ENCODE measurements around the gene NMBR.
"Not testable (repeated sequence)": the region's sequence is repeated elsewhere in the genome, so short reads cannot be mapped to it uniquely, and the experiment has no call there.

NMBR gene

DNA sequence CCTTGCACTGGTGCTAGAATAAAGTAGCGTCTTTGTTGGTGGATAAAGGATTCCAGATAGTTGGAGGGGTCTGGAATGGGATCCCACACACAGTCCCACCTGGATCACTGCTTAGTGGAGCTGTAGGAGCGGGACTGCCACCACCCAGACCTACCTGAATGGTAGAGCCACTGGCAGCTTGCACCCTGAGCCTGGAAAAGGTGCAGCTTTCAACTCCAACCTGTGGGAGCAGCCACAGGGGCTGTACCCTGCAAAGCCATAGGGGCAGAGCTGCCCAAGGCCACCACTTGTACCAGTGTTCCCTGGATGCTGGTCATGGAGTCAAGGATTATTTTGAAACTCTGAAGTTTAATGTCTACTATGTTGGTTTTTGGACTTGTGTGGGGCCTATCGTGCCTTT lies 27.1 kb upstream of the NMBR start:
- TF ChIP-seq, protein P1, sequence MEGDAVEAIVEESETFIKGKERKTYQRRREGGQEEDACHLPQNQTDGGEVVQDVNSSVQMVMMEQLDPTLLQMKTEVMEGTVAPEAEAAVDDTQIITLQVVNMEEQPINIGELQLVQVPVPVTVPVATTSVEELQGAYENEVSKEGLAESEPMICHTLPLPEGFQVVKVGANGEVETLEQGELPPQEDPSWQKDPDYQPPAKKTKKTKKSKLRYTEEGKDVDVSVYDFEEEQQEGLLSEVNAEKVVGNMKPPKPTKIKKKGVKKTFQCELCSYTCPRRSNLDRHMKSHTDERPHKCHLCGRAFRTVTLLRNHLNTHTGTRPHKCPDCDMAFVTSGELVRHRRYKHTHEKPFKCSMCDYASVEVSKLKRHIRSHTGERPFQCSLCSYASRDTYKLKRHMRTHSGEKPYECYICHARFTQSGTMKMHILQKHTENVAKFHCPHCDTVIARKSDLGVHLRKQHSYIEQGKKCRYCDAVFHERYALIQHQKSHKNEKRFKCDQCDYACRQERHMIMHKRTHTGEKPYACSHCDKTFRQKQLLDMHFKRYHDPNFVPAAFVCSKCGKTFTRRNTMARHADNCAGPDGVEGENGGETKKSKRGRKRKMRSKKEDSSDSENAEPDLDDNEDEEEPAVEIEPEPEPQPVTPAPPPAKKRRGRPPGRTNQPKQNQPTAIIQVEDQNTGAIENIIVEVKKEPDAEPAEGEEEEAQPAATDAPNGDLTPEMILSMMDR (conservative IDR thresholded peaks at IDR 0.05; ENCODE audit: low read depth, low read length): no peak
- no peak for DNase-seq (ENCODE audit: low read depth)
- H3K4me3 ChIP-seq (ENCODE audit: low read length): no peak overlapping the region

DNA sequence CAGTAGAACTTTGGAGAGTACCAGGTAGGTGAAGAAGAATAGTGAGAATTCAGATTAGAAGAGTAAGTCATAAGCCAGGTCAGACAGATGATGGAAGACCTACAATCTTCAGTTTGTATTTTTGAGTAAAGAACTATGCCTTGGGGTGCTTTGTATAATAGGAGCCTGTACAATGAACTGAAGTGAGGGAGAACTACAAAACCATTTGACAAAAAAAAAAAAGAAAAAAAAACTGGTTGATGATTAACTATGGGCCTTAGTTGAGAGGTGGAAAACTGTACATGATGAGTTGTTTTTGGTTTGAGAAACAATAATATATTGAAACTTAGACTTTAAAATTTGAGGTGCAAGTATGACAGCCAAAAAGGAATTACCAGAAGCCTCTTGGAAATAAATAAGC lies 25.8 kb upstream of the NMBR start:
- no peak for DNase-seq (ENCODE audit: low read depth)
- TF ChIP-seq, protein P1 (conservative IDR thresholded peaks at IDR 0.05; ENCODE audit: low read depth, low read length): no peak
- no peak overlapping the region for H3K4me3 ChIP-seq (ENCODE audit: low read length)

DNA sequence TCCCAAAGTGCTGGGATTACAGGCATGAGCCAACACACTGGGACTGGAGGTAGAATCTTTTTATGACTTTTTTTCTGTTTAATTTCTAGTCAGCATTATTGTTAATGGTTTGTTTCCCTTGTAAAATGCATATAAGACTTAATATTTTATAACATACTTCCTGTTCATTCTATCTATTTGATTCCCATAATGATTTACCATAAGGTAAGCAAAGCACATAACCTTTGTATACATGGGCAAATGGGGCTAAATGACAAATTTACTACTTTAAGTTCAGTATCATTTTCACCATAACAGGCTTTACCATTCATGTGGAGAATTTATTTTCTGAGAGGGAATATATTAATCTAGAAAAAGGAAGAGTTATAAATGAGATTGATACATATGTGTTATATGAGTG lies 24.4 kb upstream of the NMBR start:
- no peak overlapping the region for H3K4me3 ChIP-seq (ENCODE audit: low read length)
- DNase-seq (ENCODE audit: low read depth): no peak
- TF ChIP-seq, protein P1 (conservative IDR thresholded peaks at IDR 0.05; ENCODE audit: low read depth, low read length): no peak

DNA sequence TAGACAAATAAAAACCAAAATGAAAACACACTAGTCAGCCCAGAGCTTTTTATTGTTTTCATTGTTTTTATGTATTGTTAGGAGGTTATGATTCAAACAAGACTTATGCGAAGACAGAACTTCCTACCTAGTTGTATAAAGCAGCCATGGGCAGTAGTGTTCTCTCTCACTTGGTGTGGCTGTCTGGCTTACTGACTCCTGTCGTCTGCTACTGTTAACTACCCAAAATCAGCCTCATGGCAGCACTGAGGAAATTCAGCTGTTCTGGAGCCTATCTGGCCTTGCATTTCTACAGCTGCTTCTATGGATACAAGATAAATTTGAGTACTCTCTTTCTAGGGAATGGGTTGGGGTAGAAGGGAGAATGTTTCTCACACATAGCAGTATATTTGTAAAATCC lies 20.6 kb upstream of the NMBR start:
- DNase-seq (ENCODE audit: low read depth): no peak
- TF ChIP-seq, protein P1 (conservative IDR thresholded peaks at IDR 0.05; ENCODE audit: low read depth, low read length): no peak
- no peak overlapping the region for H3K4me3 ChIP-seq (ENCODE audit: low read length)

DNA sequence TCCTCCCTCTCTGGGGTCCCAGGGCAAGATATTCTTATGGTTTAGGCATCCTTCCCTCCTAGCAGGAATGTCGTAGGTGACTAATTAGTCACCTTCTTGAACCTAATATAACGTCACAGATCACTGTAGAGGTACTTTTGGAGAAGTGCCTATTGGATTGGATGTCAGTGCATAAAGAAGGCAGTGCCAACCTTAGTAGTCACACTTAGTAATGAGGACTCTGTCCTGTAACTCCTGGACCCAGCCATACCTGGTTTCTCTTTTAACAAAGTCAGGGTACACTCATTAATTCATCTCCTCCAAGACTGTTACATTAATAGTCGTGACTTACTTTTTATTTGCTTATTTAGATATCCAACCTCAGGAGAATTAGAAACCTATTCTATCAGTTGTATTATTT lies 20.1 kb upstream of the NMBR start:
- no peak overlapping the region for H3K4me3 ChIP-seq (ENCODE audit: low read length)
- no peak for DNase-seq (ENCODE audit: low read depth)
- TF ChIP-seq, protein P1 (conservative IDR thresholded peaks at IDR 0.05; ENCODE audit: low read depth, low read length): no peak

DNA sequence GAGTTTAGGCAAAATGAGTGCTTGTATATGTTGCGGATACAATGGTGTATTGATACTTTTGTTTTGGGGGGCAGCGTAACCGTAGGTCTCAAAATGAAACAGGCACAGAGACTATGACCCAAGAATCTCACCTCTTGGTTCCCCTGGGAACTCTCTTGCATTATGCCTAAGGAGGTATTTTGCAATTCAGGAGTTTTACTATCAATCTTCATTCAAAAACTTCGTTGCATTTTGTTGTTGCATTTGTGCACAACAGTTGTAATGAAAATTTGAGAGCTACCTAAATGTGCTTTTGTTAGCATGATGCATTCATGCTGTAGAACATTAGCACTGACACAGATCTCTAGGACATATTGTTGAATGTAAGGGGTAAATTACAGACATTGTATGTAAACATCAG lies 18.3 kb upstream of the NMBR start:
- TF ChIP-seq, protein P1 (conservative IDR thresholded peaks at IDR 0.05; ENCODE audit: low read depth, low read length): no peak
- H3K4me3 ChIP-seq (ENCODE audit: low read length): no peak overlapping the region
- no peak for DNase-seq (ENCODE audit: low read depth)

DNA sequence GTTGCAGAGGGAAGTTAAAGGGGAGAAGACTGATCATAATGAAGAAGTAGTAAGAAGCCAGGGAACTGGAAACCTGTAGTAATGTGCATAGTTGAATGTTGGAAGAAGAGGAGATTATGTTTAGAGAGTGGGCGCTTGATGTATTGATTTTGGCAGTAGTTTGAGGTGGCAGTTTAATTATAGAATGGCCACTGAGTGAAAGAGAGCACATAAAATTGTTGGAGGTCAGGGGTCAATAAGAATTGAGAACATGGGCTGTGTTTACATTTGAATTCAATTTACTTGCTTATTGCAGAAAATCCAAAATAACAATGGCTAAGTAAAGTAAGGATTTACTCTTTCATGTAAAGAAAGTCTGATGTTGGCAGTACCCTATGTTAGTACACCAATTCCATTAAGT lies 15.9 kb upstream of the NMBR start:
- H3K4me3 ChIP-seq (ENCODE audit: low read length): no peak overlapping the region
- TF ChIP-seq, protein P1 (conservative IDR thresholded peaks at IDR 0.05; ENCODE audit: low read depth, low read length): no peak
- no peak for DNase-seq (ENCODE audit: low read depth)

DNA sequence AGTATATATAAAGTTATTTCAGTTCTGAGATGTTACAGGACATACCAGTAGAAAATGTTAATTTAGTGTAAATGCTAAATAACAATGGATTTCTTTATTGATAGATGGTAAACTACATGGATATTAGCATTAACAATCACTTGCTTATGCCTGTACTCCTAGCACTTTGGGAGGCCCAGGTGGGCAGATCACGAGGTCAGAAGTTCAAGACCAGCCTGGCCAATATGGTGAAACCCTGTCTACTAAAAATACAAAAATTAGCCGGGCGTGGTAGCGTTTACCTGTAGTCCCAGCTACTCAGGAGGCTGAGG lies 9.8 kb upstream of the NMBR start:
- not testable (repeated sequence) for H3K4me3 ChIP-seq (ENCODE audit: low read length); DNase-seq (ENCODE audit: low read depth)

Data from retinal pigment epithelial cell (primary cell).